Gastrocnemius medialis (tissue), 4 donors: Measurements from ENCODE around the gene MSH3.

ENCODE experiments used
- POLR2A ChIP-seq, 2 donors: fragments of 450-650 bp; IDR thresholded peaks; one replicate each; pipeline ENCODE4 v1.6.1; 2017; ENCODE audit warnings: antibody characterized with exemption in 2 of 2, mild to moderate bottlenecking in 2 of 2, moderate library complexity in 2 of 2
- TF ChIP-seq, protein P1 (sequence below), 5 experiments: fragments of 450-650 bp in 3 of 5; fragments of 200-600 bp in 2 of 5; sonication (generic) in 2 of 5; IDR thresholded peaks in 4 of 5; conservative IDR thresholded peaks in 1 of 5; 1 replicate in 4 of 5; 2 replicates in 1 of 5; pipeline ENCODE4 v1.5.1; 2016 to 2019; ENCODE audit warnings: antibody characterized with exemption in 5 of 5, mild to moderate bottlenecking in 3 of 5, moderate library complexity in 3 of 5

DNA sequence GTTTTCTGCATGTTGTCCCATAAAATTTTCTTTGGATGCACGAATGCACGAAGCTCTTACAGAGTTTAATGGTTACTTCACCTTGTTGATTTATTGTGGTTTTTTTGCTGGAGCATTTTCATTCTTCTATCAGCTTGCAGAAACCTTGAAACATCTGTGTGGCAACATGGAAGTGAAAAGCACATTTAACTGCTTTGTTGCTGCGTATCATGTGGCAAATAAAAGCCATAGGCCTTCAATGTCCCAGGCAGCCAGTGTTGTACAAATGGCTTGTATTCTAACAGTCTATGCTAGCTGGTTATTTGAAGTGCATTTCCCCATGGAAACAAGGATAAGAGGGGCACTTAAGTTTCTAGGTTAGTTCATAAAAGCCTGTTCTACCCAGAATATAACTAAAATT is 263.2 kb downstream of the MSH3 start:
- TF ChIP-seq, protein P1, sequence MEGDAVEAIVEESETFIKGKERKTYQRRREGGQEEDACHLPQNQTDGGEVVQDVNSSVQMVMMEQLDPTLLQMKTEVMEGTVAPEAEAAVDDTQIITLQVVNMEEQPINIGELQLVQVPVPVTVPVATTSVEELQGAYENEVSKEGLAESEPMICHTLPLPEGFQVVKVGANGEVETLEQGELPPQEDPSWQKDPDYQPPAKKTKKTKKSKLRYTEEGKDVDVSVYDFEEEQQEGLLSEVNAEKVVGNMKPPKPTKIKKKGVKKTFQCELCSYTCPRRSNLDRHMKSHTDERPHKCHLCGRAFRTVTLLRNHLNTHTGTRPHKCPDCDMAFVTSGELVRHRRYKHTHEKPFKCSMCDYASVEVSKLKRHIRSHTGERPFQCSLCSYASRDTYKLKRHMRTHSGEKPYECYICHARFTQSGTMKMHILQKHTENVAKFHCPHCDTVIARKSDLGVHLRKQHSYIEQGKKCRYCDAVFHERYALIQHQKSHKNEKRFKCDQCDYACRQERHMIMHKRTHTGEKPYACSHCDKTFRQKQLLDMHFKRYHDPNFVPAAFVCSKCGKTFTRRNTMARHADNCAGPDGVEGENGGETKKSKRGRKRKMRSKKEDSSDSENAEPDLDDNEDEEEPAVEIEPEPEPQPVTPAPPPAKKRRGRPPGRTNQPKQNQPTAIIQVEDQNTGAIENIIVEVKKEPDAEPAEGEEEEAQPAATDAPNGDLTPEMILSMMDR (IDR thresholded peaks at IDR 0.05 in 4 of 5, conservative IDR thresholded peaks at IDR 0.05 in 1 of 5): no peak
- no peak for TF ChIP-seq POLR2A (IDR thresholded peaks at IDR 0.05)
